Panc1 (cell line): ENCODE data around the gene CEMIP. TPM values are rescaled to one million over a fixed set of nuclear protein-coding genes. Genes with fewer than 3 reads are reported as not detected.

Source experiments
- ATAC-seq: fragments of 200-7000 bp; cut with Tn5 transposase; 2 replicates; pipeline ENCODE4 v1.9.1; 2020; ENCODE audit warnings: mild to moderate bottlenecking, moderate library complexity
- BruUV-seq: library from RNA; stranded (reverse); fragments of 400-500 nt; replicated peaks from 2 replicates; lab custom pipeline; 2021; lab: Mats Ljungman, UMichigan
- CTCF ChIA-PET: fragments of 300-600 bp; sonication (Branson Sonifier 250); formaldehyde crosslinking; loops from one replicate; lab custom pipeline; 2022; ENCODE audit warnings: antibody characterized with exemption; lab: Charles Lee
- POLR2A ChIA-PET: fragments of 300-600 bp; sonication (Branson Sonifier 250); formaldehyde crosslinking; loops from one replicate; lab custom pipeline; 2022; ENCODE audit warnings: antibody characterized with exemption; lab: Charles Lee
- DNase-seq: peaks from one replicate; pipeline ENCODE4 v3.0.0-alpha.2; 2010; ENCODE audit warnings: low read depth, low spot score
- H3K27ac ChIP-seq: 2 replicates; pipeline ENCODE4 v1.5.1; 2011; ENCODE audit warnings: mild to moderate bottlenecking, low read length, inconsistent platforms
- H3K27me3 ChIP-seq: fragments of 200-500 bp; sonication (Bioruptor generic); 2 replicates; pipeline ENCODE4 v1.6.0; 2014; ENCODE audit warnings: low read length, inconsistent platforms; ENCODE audit not compliant: control insufficient read depth, insufficient read depth
- H3K36me3 ChIP-seq: fragments of 200-500 bp; sonication (Bioruptor generic); 2 replicates; pipeline ENCODE4 v1.5.1; 2014; ENCODE audit warnings: inconsistent platforms, mild to moderate bottlenecking, low read length, moderate library complexity; ENCODE audit not compliant: control insufficient read depth, insufficient read depth
- H3K4me1 ChIP-seq: 2 replicates; pipeline ENCODE4 v1.5.1; 2011; ENCODE audit warnings: inconsistent platforms, mild to moderate bottlenecking, low read length, moderate library complexity; ENCODE audit not compliant: control insufficient read depth, insufficient read depth
- H3K4me3 ChIP-seq, 2 experiments: 2 replicates each; pipeline ENCODE4 v1.5.1; 2011 to 2012; ENCODE audit warnings: low read depth in 2 of 2, low read length in 2 of 2, mild to moderate bottlenecking in 2 of 2, inconsistent platforms in 1 of 2, moderate library complexity in 1 of 2
- H3K9me3 ChIP-seq: fragments of 200-500 bp; sonication (Bioruptor generic); 2 replicates; pipeline ENCODE4 v1.5.1; 2014; ENCODE audit warnings: low read depth, mild to moderate bottlenecking, inconsistent platforms, low read length, moderate library complexity; ENCODE audit not compliant: control insufficient read depth, insufficient read depth
- CTCF ChIP-seq: fragments of 450-650 bp; IDR thresholded peaks from 2 replicates; pipeline ENCODE4 v1.5.1; 2017; ENCODE audit warnings: mild to moderate bottlenecking
- POLR2AphosphoS5 ChIP-seq: IDR thresholded peaks from 2 replicates; pipeline ENCODE4 v1.6.1; 2012; ENCODE audit warnings: mild to moderate bottlenecking, low read depth, low read length, moderate library complexity
- REST ChIP-seq, 2 experiments: IDR thresholded peaks; 2 replicates each; pipeline ENCODE4 v1.6.1; 2011 to 2012; ENCODE audit warnings: low read depth in 2 of 2, control low read depth in 1 of 2, low read length in 1 of 2, mild to moderate bottlenecking in 1 of 2, moderate library complexity in 1 of 2; ENCODE audit not compliant: insufficient read depth in 1 of 2
- SIN3A ChIP-seq: IDR thresholded peaks from 2 replicates; pipeline ENCODE4 v1.6.1; 2012; ENCODE audit warnings: low read depth, mild to moderate bottlenecking, low read length, moderate library complexity, borderline replicate concordance; ENCODE audit not compliant: insufficient read depth
- TCF7L2 ChIP-seq: IDR thresholded peaks from 2 replicates; pipeline ENCODE4 v1.6.1; 2011; ENCODE audit warnings: mild to moderate bottlenecking, low read depth, low read length, inconsistent platforms
- in situ Hi-C: cut with HindIII; loops from 2 replicates; pipeline ENCODE4 v1.10.0; 2016; ENCODE audit warnings: low sequenced_read_pairs, low pct_unique_long_range_greater_than_20kb
- intact Hi-C: fragments of 100-400 bp; cut with micrococcal nuclease; formaldehyde crosslinking; loops from one replicate; pipeline ENCODE4 v1.10.0; 2022; ENCODE audit not compliant: unreplicated experiment
- total RNA-seq: library from RNA; stranded (reverse); gene quantifications from one replicate; pipeline ENCODE4 v1.2.1, GENCODE V29; 2021; ENCODE audit not compliant: unreplicated experiment

CEMIP gene
- total RNA-seq, 1 experiment from 2014 or later = 0.46 TPM

- intact Hi-C loops = no loop called here
- Histone ChIP-seq H3K27ac (no peak overlapping the region), H3K27me3 (peaks cover 8% of the 10 kb centered on the region; the same call in 1 of the 2 replicates), H3K36me3 (no peaks in the 10 kb centered on the region), H3K4me3 (no peak overlapping the region), H3K9me3 (no peaks in the 10 kb centered on the region), H3K4me1 (no peaks in the 10 kb centered on the region)
- ATAC-seq = no peak
- CTCF ChIA-PET = interaction anchor here (0.6 kb wide), 1 partner anchor 76 kb away, joined by 6 read pairs; no protein-coding TSS in a partner anchor
- TF ChIP-seq TCF7L2 (no peak), CTCF (no peak), REST (IDR thresholded peaks at IDR 0.05; ENCODE audit: insufficient read depth in 1 of 2, low read depth in 2 of 2, low read length in 1 of 2) (no peak), SIN3A (no peak), POLR2AphosphoS5 (no peak)
- no TSS peak for BruUV-seq
- DNase-seq = no peak
- in situ Hi-C loops = no loop called here
- POLR2A ChIA-PET = interaction anchor here (0.6 kb wide), 1 partner anchor 15 kb away, joined by 6 read pairs; no protein-coding TSS in a partner anchor
These were observed 132.7 kb downstream of the CEMIP start for GRCh38 chr15:80911821-80912220.

- in situ Hi-C loops = no loop called here
These were observed 133.5 kb downstream of the CEMIP start for GRCh38 chr15:80912673-80913072.

More at GRCh38 chr15:80912673-80913072, 133.5 kb downstream of the CEMIP start:
- intact Hi-C loops = no loop called here
- no peaks in the 10 kb centered on the region for H3K36me3 ChIP-seq
- H3K4me1 ChIP-seq = no peaks in the 10 kb centered on the region
- BruUV-seq = no TSS peak
- CTCF ChIA-PET = no interaction called here
- no peaks in the 10 kb centered on the region for H3K9me3 ChIP-seq
- no peak overlapping the region for H3K4me3 ChIP-seq
- TF ChIP-seq POLR2AphosphoS5 (no peak), REST (IDR thresholded peaks at IDR 0.05; ENCODE audit: insufficient read depth in 1 of 2, low read depth in 2 of 2, low read length in 1 of 2) (no peak), CTCF (no peak), TCF7L2 (no peak), SIN3A (no peak)
- H3K27ac ChIP-seq = no peak overlapping the region
- POLR2A ChIA-PET = no interaction called here
- peaks cover 8% of the 10 kb centered on the region; the same call in 1 of the 2 replicates for H3K27me3 ChIP-seq
- ATAC-seq (no peak), DNase-seq (no peak)
